ENCODE results near the gene HRK.

The HRK gene

DNA sequence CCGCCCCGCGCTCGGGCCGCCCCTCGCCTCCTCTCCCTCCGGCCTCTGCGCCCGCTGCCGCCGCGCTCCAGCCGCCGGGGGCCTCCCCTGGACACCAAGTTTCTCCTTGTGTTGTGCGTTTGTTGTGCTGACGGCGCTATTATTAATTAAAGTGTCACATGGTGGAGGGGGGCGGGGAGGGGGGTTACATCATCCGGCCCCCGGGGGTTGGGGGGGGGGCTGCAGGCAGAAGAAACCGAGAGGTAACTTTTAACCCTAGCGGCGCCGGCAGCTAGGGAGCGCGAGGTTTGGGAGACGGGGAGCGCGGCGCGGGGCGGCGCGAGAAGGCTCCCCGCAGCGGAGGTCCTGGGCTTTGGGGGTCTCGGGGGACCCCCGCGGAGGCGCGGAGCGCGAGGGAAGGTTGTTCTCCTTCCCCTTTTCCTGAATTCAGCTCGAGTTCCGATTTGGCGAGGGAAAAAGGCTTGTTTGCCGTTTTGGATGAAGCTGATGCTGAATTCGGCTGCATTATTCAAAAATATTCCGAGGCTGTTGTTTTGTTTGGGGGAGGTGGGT, at the start of gene HRK:
Gene HRK (minus strand): TSS at position 117 of the 552 bp plus-strand sequence. CDS start 134 bp downstream, outside the sequence.
- DNase-seq (ENCODE audit: low read depth in 2 of 2): no peak

DNA sequence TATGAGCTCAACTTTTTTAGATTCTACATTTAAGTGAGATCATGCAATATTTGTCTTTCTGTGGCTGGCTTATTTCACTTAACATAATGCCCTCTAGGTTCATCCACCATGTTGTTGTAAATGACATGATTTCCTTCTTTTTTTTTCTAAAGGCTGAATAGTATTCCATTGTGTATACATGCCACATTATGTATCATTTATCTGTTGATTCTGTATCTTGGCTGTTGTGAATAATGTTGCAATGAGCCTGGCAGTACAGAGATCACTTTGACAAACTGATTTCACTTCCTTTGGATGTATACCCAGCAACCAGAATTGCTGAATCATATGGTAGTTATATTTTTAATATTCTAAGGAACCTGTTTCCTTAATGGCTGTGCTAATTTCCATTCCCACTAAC, 48.6 kb upstream of the HRK start:
- no peak for DNase-seq (ENCODE audit: low read depth in 2 of 2)

DNA sequence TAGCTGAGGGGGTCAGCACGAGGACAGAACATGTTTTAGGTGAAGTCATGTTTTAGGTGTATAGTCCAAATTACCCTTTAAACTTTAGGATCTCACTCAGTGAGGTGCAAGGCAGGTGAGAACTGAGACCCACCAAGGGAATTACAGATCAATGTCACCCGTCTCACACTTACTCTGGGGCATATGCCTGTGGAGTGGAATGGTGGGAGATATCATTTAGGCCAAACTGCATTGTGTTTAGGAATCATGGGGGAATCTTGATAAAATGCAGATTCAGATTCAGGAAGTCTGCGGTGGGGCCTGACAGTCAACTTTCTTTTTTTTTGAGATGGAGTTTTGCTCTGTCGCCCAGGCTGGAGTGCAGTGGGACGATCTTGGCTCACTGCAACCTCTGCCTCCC, 47.3 kb upstream of the HRK start:
- no peak for DNase-seq (ENCODE audit: low read depth in 2 of 2)

DNA sequence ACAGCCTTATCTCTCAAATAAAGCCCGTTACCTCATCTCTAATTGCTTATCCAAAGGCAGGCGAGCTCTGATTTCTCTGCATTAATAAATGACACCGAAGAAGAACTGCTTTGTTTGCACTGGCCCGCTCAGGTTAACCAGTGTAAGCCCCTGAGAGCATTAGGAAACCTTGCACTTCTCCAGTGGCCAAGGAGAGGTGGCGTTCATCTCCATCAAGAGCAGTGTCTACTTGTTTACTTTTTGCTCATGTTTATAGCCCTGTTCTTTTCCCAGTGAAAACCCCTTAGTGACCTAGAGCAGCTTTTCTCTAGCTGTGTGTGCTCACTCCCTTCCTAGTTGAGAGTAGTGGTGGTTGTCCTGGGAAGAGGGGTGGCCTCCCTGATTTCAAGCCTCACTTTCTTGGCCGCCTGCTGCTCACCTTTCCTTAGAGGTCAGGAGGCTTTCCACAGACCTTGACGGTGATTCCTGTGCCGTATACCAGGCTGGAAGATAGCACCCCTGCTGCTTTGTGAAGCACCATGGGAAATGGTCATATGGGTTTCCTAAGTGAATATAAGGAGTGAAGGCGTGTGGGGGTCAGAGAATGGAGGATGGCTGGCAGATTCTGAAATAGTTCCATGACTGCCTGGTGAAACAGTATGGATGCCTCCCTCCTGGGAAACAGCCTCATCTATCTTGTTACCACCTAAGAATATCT, 46.2 kb upstream of the HRK start:
- no peak for DNase-seq (ENCODE audit: low read depth in 2 of 2)

DNA sequence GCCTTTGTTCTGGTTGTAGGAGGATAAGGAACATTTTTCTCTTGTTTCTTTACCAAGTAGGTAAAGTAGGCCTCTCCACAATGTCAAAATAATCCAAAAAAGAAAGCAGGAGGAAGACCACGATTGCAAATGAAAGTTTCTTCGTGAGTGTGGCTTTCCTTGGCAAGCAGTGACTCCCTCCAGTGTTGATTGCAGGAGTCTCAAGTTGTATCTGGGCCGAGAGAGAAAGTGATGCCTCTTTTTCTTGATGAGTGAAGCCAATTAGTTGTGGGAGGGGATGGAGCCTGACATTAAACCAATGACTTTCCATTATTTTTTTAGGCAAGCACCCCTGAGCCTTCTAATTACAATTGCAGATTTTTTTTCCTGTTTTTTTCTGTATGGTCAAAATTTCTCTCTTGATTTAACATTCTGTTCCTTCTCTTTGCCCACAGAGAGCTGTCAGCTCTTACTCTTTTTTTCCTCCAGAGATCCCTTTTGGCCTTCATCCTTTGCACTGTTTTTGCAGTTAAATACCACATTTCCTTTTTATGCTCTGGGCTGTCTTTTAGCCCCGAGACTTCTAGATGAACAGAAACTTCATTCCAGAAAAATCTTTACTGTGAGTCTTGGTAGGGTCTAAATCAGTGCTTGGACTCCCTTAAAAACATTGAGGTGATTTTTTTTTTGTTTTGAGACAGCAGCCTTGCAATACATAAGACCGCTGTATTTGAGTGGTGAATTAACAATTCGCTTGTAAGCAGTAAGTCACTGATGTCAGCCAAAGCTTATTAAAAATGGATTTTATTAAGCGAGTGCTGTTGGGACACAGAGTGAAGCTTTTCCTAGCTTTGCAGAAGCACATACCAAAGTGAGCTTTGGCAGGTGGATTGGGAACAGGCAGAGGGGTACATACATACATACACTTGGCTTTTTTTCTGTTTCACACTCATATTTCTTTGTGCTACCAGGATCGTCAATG, 45.3 kb upstream of the HRK start:
- DNase-seq (ENCODE audit: low read depth in 2 of 2): no peak

DNA sequence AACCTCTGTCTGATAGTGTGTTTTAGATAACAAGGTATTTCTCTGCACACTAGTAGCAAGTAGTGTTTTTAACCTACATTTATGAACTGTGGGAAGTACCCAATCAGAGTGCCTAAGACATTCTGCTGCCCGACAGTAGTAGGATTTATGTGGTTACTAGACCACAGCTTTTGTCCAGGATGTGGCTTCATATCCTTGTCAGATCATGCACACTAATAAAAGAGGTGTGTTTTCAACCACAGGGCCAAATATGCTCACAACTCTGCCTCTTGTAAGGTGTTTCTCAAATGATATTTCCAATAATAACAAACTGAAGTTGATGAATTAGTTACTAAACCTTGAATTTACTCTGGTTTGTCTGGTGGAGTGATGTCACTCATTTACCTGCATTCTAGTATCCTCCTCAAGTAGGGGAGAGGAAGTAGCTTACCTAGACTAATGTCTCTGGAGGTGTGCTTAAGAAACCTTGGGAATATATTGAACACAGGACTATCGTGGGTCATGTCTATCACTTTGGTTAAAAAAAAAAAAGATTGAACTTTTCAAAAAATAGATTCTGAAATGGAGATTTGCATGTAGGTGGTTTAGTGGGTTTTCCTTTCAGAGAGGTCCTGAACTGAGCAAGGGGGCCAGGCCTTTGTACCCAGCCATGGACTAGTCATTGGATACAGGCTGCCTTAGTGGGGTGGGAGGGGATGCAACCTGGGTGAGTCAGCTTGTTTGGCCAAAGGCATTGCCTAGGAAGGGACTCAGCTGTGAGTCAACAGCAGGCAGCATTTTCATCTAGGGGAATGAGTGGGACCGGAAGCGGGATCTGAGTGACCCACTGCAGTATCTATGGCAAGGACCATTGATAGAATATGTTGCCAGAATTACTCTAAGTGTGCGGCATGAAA, 43.6 kb upstream of the HRK start:
- DNase-seq (ENCODE audit: low read depth in 2 of 2): no peak

DNA sequence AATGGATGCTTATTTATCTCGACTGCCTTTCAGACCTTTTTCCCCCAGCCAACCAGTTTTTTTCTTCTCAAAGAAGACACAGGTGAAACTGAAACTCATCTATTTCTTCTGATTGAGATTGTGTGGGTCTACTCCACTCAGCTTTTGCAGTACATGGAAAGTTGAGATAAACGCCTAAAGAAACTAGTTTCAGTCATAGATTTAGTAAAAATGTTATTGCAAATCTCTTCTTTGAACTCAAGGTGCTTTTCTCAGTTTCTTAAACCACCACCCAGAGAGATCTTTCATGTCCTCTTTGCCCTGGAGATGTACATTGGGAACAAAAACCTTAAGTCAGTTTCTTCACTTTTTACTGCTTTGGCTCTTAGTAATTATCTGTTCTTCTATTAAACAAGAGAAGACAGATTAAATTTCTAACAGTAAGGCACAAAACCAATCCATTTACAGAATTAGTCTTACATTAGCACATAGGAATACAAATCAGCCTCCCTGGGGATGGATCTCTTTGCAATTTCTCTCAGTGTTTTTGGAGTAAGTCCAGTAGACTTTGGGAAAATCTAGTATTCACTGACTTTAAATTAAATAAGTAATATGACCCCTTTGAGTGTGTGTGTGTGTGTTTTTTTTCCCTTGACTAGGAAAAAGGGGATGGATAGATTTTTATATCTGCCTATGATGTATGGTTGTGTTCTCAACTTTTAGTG, 41.1 kb upstream of the HRK start:
- DNase-seq (ENCODE audit: low read depth in 2 of 2): peak; percentile 30 to 38

DNA sequence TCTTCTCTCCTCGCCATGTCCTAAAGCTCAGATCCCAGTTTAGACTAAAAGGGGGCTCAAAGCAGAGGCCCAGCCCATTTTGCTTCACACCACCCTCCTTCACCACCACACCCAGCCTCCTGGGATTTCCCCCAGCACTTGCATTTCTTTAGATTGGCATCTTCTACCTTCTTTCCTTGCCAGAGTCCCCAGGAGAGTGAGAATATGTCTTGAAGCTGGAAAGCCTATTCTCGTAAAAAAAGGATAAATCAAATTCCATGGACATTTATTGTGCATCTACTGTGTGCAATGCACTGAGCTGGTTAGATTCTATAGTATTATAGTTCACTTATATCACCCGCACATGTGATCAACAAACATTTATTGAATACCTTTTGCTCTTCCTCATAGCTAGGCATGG, 39.7 kb upstream of the HRK start:
- DNase-seq (ENCODE audit: low read depth in 2 of 2): no peak

DNA sequence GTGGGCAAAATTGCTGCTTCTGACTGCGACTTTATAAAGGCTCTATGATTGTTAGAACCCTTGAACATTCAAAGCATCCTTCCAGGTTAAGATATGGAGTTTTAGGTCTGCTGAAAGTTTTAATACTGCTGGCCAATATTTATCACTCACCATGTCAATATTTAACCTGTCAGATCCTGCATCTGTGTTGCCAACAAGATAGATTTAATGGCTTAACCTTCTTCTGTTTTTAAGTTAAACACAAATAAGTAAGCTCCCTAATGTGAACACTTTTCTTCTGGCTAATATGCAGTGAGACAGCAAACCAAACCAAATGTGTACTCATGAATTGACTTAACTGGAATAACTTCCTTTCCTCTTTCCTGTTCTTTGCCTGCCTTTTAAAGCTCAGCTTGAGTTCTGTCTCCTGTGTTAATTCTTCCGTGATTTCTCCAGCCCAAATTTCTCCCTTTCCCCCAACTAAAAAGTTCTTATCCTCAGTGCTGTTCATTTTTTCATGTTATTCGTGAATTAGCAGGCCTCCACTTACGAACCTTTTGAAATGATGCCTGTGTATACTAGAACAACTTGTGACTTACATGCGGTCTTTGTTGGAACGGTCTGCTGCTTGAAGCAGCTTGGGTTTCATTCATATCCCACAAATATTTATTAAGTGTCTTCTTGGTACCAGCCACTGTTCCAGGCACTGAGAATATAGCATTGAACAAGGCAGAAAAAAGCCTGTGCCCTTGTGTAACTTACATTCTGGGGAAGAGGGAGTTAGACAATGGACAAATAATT, 38.7 kb upstream of the HRK start:
- no peak for DNase-seq (ENCODE audit: low read depth in 2 of 2)

DNA sequence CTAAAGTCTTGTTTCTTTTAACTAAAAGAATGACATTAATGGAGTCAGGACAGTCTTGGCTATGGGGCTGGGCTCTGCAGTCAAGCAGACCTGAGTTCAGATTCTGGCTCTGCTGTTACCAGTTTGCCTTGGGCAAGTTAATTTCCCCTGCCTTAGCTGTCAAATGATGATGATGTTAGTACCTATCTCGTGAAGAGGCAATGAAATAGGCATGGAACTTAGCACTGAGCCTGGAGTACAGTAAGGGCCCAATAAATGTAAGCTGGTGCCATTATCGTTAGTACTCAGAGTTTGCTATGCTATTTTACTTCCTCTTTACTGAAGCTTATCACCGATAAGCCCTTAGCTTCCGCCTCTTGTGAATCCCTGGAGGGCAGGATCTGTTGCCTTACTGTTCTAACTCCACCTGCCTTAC, 38.0 kb upstream of the HRK start:
- no peak for DNase-seq (ENCODE audit: low read depth in 2 of 2)

DNA sequence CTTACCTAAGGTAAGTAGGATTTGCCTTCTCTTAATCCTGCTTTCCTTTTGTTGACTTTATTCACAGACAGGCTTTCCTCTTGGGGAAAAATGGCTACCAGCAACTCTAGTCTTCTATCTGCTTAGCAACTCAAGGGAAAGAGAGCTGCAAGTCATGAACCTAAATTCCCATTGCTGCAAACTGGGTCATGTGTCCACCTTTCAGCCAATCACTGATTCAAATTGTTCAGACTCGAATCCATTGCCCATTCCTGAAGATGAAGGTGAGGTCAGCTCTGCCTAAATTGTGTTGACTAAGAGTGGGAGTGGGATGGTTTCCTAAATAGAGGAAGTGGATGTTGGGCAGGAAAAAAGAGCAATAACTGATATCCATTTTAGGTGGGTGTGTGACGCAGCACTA, 37.2 kb upstream of the HRK start:
- no peak for DNase-seq (ENCODE audit: low read depth in 2 of 2)

DNA sequence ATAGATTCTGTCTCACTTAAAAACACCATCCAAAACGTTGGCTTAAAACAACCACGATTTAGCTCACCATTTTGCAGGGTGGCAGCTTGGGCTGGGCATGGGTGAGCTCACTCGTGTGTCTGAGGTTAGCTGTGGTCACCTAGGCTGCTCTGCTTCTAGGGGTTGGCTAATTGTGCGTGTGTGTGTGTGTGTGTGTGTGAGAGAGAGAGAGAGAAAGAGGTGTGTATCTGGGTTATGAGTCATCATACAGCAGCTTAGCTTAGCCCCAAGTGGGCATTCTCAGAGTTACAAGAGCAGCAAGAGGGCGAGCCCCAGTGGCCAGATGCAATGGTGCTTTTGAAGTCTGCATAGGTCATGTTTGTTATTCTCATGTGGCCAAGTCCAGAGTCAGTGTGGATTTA, 35.5 kb upstream of the HRK start:
- no peak for DNase-seq (ENCODE audit: low read depth in 2 of 2)

DNA sequence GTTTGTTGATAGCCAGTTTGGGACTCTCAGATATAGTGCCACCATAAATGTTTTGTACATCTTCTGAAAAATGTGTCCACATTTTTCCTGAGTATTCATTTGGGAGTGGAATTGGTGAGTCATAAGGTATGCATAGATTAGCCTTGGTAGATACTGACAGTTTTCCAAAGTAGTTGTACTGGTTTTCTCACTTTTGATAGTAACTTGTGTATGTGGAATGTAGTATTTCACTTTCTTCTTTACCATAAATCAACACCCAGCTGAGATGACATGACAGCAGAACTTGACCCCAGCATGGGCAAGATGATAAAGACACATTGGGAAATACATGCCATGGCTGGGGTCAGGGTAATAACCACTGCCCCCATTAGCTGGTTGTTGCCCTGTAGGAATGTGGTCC, 34.9 kb upstream of the HRK start:
- DNase-seq (ENCODE audit: low read depth in 2 of 2): no peak

DNA sequence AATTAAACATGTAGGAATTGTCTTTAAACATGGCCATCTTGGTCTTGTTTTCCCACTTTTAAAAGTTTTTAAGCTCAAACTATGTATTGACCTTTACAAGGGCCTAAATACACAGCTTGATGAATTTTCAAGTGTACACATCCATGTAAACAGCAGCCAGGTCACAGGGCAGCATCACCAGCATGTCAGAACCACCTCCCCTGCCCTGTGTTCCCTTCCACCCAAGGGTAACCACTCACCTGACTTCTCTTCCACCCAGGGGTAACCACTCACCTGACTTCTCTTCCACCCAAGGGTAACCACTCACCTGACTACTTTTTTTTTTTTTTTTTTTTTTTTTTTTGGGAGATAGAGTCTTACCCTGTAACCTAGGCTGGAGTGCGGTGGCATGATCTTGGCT, 34.1 kb upstream of the HRK start:
- no peak for DNase-seq (ENCODE audit: low read depth in 2 of 2)

DNA sequence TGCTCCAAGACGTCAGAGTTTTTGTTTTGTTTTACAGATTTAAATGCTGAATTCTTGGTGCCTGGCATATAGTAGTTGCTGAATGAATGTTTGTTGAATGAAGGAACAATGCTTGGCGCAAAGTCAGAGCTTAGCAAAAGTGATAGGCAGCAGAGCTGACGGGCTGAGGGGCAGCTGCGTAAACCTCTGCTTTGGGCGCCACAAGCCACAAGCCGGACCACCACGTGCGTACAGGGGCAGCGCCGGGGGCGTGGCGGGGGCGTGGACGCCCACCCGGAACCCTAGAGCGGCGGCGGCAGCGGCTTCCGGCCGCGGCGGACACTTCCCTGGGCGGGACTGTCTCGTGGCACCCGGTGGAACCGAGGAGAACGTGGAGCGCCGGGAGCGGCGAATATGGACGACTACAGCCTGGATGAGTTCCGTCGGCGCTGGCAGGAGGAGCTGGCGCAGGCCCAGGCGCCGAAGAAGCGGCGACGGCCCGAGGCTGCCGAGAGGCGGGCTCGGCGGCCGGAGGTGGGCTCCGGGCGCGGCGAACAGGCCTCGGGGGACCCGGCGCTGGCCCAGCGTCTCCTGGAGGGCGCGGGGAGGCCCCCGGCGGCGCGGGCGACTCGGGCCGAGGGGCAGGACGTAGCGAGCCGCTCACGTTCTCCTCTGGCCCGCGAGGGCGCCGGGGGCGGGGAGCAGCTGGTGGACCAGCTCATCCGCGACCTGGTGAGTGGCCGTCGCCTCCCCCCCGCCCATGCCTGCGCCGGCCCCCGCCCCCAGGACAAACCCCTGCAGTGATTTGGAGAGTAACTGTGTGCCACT, 29.6 kb upstream of the HRK start, which contains the start of gene FBXW8:
Gene FBXW8 (plus strand): TSS at position 306 of the 807 bp plus-strand sequence. CDS start 88 bp downstream, at position 394.
- peak; percentile 48 to 52 for DNase-seq (ENCODE audit: low read depth in 2 of 2)

DNA sequence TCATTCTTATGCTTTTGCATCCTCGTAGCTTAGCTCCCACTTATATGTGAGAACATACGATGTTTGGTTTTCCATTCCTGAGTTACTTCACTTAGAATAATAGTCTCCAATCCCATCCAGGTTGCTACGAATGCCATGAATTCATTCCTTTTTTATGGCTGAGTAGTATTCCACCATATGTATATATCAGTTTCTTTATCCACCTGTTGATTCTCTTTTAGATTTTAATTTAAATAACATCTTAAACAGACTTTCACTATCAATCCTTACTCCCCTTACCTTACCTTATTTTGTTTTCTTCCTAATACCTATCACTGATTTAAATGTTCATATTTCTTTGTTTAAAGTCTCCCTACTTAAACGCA, 29.0 kb upstream of the HRK start:
- DNase-seq (ENCODE audit: low read depth in 2 of 2): no peak

DNA sequence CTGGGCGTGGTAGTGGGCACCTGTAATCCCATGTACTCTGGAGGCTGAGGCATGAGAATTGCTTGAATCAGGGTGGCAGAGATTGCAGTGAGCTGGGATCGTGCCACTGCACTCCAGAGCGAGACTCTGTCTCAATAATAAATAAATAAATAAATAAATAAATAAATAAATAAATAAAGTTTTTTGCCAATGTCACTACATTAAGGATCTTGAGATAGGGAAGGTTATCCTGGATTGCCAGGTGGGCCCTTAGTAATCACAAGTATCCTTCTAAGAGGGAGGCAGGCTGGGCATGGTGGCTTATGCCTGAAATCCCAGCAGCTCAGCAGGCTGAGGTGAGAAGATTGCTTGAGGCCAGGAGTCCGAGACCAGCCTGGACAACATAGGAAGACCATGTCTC, 25.0 kb upstream of the HRK start:
- no peak for DNase-seq (ENCODE audit: low read depth in 2 of 2)

DNA sequence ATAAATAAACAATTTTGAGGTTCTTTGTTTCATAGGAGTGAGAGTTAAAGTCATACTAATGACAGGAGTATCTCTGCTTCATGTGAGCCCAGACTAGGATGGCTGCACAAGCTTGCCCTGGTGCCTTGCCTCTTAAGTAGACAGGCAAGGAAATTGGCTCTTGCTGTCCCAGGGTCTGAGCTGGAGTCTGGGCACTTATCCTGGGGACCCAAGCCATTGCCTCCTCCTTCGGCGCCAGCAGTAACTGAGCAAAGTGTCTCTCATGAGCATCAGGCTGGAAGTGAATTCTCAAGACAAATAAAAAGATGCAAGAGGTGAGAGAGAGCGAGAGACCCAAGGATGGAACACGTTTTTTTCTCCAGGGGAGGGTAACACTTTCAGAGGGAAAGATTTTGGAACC, 22.6 kb upstream of the HRK start:
- DNase-seq (ENCODE audit: low read depth in 2 of 2): no peak

DNA sequence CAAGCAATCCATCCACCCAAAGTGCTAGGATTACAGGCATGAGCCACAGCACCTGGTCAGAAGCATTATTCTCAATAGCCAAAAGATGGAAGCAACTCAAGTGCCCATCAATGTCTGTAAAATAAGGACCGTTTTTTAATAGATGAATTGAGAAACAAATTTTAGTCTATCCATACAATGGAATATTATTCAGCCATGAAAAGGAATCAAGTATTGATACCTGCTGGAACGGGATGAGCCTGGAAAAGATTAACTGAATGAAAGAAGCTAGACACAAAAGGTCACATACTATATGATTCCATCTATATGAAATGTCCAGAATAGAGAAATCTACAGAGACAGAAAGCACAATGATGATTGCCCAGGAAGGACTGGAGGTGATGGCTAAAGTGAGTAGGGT, 20.4 kb upstream of the HRK start:
- DNase-seq (ENCODE audit: low read depth in 2 of 2): no peak

All from fibroblast of skin of left quadriceps (primary cell).